Parathyroid adenoma (tissue), 2 donors: ENCODE measurements around the gene MEIS2.

Experiments used
- H2AFZ ChIP-seq: fragments of 300-600 bp; sonication (generic); one replicate; pipeline ENCODE4 v1.7.0; 2017; ENCODE audit warnings: antibody characterized with exemption, mild to moderate bottlenecking
- H3K27ac ChIP-seq: fragments of 300-600 bp; sonication (generic); one replicate; pipeline ENCODE4 v1.7.0; 2017
- H3K27me3 ChIP-seq: fragments of 300-600 bp; sonication (generic); one replicate; pipeline ENCODE4 v1.7.0; 2017; ENCODE audit warnings: low read length; ENCODE audit not compliant: control insufficient read depth, insufficient read depth
- H3K36me3 ChIP-seq: fragments of 300-600 bp; sonication (generic); one replicate; pipeline ENCODE4 v1.7.0; 2017; ENCODE audit warnings: low read length; ENCODE audit not compliant: control insufficient read depth, insufficient read depth
- H3K4me1 ChIP-seq: fragments of 300-600 bp; sonication (generic); one replicate; pipeline ENCODE4 v1.7.0; 2017; ENCODE audit warnings: control low read depth
- H3K4me2 ChIP-seq: fragments of 300-600 bp; sonication (generic); one replicate; pipeline ENCODE4 v1.7.0; 2017; ENCODE audit warnings: low read length
- H3K4me3 ChIP-seq: fragments of 300-600 bp; sonication (generic); one replicate; pipeline ENCODE4 v1.7.0; 2017; ENCODE audit warnings: low read depth, low read length
- H3K79me2 ChIP-seq: fragments of 300-600 bp; sonication (generic); one replicate; pipeline ENCODE4 v1.7.0; 2017; ENCODE audit warnings: control low read depth
- H3K9ac ChIP-seq: fragments of 300-600 bp; sonication (generic); one replicate; pipeline ENCODE4 v1.7.0; 2017; ENCODE audit warnings: mild to moderate bottlenecking
- H3K9me3 ChIP-seq: fragments of 300-600 bp; sonication (generic); one replicate; pipeline ENCODE4 v1.7.0; 2017; ENCODE audit warnings: low read length; ENCODE audit not compliant: control insufficient read depth
- TF ChIP-seq, protein P1 (sequence below): fragments of 300-600 bp; sonication (generic); IDR thresholded peaks from one replicate; pipeline ENCODE4 v1.7.0; 2017; ENCODE audit warnings: antibody characterized with exemption, mild to moderate bottlenecking
- donor health status: primary hyperparathyroidism.

The MEIS2 gene

DNA sequence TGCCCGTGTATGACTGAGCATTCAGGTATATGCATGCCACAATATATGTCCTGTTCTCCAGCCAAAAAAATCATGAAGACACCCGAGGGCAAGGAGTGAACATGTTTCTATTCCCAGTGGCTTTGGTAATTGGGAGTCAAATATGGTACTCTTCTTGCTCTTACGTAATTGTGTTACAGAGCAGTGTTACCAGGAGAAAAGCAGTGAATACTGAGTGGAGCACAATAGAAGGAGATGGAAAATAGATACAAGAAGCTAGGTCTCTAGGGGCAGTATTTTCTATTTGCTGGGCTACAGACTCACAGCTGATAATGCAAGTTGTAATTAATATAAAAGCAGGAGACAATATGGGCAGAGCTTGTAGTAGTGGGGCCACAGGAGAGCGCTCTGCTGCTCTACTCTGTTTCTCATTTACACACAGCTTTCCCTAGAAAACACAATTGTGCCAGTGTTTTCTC, 13.2 kb downstream of the MEIS2 start:
- Histone ChIP-seq H3K27ac (no peak overlapping the region), H3K79me2 (no peaks in the 10 kb centered on the region)
- TF ChIP-seq, protein P1, sequence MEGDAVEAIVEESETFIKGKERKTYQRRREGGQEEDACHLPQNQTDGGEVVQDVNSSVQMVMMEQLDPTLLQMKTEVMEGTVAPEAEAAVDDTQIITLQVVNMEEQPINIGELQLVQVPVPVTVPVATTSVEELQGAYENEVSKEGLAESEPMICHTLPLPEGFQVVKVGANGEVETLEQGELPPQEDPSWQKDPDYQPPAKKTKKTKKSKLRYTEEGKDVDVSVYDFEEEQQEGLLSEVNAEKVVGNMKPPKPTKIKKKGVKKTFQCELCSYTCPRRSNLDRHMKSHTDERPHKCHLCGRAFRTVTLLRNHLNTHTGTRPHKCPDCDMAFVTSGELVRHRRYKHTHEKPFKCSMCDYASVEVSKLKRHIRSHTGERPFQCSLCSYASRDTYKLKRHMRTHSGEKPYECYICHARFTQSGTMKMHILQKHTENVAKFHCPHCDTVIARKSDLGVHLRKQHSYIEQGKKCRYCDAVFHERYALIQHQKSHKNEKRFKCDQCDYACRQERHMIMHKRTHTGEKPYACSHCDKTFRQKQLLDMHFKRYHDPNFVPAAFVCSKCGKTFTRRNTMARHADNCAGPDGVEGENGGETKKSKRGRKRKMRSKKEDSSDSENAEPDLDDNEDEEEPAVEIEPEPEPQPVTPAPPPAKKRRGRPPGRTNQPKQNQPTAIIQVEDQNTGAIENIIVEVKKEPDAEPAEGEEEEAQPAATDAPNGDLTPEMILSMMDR: no peak

DNA sequence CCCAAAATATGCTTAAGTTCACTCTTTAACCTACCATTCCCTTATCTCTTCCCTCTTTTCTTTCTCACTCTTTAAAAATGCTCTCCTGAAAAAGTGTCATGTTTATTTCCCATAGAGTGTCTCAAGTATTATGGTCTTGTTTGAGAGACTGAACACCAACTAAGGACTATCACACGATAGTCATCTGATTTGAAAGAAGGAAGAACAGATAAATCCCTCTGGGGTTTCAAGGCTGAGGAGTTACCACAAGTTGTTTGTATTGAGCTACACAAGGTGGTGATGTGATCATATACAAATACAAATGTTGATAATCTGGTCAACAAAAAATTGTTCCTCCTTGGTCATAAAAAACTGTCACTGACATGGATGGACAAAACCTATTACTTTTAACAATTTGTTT, 13.8 kb downstream of the MEIS2 start:
- H3K79me2 ChIP-seq: no peaks in the 10 kb centered on the region
- no peak overlapping the region for H2AFZ ChIP-seq
- no peaks in the 10 kb centered on the region for H3K9me3 ChIP-seq
- no peak overlapping the region for H3K4me2 ChIP-seq
- H3K4me1 ChIP-seq: no peaks in the 10 kb centered on the region
- no peaks in the 10 kb centered on the region for H3K36me3 ChIP-seq
- H3K27me3 ChIP-seq: no peaks in the 10 kb centered on the region
- H3K27ac ChIP-seq: no peak overlapping the region
- H3K4me3 ChIP-seq: no peak overlapping the region
- H3K9ac ChIP-seq: no peak overlapping the region
- TF ChIP-seq, protein P1: no peak

More for the DNA sequence above, 13.2 kb downstream of the MEIS2 start:
- H3K4me2 ChIP-seq: no peak overlapping the region
- H3K4me1 ChIP-seq: no peaks in the 10 kb centered on the region
- H2AFZ ChIP-seq: no peak overlapping the region
- no peaks in the 10 kb centered on the region for H3K27me3 ChIP-seq
- H3K4me3 ChIP-seq: no peak overlapping the region
- H3K9ac ChIP-seq: no peak overlapping the region
- H3K36me3 ChIP-seq: no peaks in the 10 kb centered on the region
- no peaks in the 10 kb centered on the region for H3K9me3 ChIP-seq

GRCh38 chr15:37086120-37086519, 14.2 kb downstream of the MEIS2 start:
- Histone ChIP-seq H3K79me2 (no peaks in the 10 kb centered on the region), H3K36me3 (no peaks in the 10 kb centered on the region), H3K27me3 (no peaks in the 10 kb centered on the region), H3K4me3 (no peak overlapping the region), H2AFZ (no peak overlapping the region), H3K4me2 (no peak overlapping the region), H3K4me1 (no peaks in the 10 kb centered on the region), H3K27ac (no peak overlapping the region), H3K9me3 (no peaks in the 10 kb centered on the region), H3K9ac (no peak overlapping the region)
- TF ChIP-seq, protein P1: no peak

DNA sequence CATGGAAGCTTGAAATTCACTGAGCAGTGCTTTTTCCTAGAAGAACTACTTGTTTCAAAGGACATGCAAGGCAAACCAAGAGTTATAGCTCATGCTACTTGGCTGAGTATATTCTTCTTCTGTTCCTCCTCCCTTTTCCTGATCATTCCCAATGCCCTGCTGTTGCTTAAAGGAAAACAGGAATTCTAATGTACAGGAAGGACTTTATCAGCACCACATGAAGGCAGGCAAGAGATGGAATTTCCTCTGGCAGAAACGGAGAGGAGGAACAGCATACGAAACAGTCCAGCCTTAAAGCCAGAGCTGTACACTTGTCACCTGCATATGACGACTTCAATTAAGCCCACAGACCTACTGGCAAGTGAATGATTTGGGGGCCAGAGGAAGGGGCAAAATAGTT, 15.7 kb downstream of the MEIS2 start:
- Histone ChIP-seq H2AFZ (no peak overlapping the region), H3K4me2 (no peak overlapping the region), H3K79me2 (no peaks in the 10 kb centered on the region), H3K4me3 (no peak overlapping the region), H3K36me3 (no peaks in the 10 kb centered on the region), H3K27me3 (no peaks in the 10 kb centered on the region), H3K9ac (no peak overlapping the region), H3K4me1 (no peaks in the 10 kb centered on the region), H3K9me3 (no peaks in the 10 kb centered on the region), H3K27ac (no peak overlapping the region)
- TF ChIP-seq, protein P1: no peak

- Histone ChIP-seq H3K27ac (no peak overlapping the region), H3K36me3 (no peaks in the 10 kb centered on the region), H3K9ac (no peak overlapping the region), H3K27me3 (no peaks in the 10 kb centered on the region), H3K4me3 (no peak overlapping the region), H3K9me3 (no peaks in the 10 kb centered on the region), H2AFZ (no peak overlapping the region), H3K79me2 (no peaks in the 10 kb centered on the region), H3K4me2 (no peak overlapping the region), H3K4me1 (no peaks in the 10 kb centered on the region)
- TF ChIP-seq, protein P1: no peak
Measured at GRCh38 chr15:37083610-37084009, 16.7 kb downstream of the MEIS2 start.
